ENCODE data around the gene SMOC1.
A peak's percentile ranks its signal among the peaks of the same experiment; 100 is the strongest.

SMOC1 gene

DNA sequence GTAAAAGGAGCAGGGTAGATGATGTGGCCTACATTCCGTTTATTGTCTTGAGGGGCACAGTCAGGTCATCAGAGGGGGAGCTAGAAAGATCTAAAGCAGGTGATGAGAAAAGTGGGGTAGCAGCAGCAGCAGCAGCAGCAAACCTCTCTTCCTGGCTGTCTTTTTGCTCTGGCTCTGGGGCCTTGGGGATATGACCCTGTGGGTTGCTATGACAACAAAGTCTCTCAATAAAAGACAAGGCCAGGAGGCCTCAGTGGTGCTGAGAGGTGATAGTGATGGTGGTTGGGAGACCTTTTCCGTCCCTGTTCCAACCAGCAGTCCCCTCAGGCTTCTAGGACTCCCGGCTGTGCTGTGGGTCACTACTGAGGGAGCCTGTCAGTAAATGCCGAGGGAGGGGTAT lies 170.9 kb downstream of the SMOC1 start:
- DNase-seq: no peak

DNA sequence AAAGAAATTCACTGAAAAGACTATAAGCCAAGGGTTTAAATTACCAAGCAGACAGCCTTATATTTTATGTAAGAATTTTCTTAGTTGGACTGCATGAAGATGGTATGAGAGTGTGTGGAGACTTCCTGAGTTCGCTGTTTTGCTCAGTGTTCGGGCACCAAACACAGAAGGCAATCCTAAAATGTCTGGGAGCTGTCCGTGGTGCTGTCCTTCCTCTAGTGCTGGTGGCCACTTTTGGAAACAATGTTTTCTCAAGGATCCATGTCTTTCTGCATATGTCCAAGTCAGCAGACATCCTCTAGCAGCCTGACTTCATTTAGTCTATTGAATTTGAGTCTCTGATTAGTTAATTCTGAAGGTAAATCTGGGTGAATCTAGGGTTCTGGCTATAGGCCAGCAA lies 173.8 kb downstream of the SMOC1 start:
- no peak for DNase-seq

DNA sequence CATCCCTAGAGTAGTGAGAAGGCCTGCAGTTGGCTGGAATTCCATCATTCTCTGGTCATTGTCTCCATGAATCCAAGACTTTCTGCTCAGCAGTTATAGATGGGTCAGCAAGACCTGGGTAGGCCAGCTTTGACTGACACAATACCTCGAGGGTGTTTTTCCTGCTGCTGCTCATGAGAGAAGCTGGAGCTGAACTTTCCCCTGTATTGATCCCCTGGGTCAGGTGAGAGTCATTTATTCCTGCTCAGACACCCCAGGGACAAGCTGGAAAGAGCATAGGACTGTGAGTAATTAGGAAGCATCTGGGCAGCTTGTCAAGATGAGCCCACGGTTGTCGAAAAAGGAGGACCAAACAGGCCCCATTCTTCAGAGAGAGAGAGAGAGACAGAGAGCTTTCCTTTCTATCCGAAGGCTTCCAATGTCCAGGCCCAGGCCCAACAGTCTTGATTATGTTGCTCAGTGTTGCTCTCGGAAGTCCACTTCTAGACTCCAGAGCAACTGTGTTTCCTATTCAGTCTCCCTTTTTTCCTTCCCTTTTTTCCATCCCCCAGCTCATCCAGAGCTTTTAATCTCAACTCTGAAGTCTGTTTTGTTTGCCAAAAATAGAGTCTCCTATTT lies 178.4 kb downstream of the SMOC1 start:
- DNase-seq: no peak

DNA sequence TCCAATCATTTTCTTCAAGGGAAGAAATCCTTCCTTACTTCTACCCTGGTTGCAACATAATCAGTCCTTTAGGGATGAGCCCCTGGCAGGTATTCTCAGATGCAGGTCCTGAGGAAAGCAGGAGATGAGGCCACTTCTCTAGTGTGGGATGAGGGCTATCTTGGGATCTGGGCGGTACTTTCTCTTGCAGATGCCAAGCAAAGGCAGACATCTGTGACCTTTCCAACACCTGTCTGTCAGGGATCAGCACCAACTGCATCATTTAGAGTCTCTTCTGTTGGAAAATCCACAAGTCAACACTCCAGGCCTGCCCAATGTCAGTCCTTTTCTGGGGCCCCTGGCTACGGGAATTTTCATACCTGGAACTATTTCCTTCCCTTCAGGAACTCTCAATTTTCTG lies 180.3 kb downstream of the SMOC1 start:
- no peak for DNase-seq

- DNase-seq: no peak
These were observed 181.9 kb downstream of the SMOC1 start for GRCh38 chr14:70061108-70061507.

GRCh38 chr14:70064136-70064865 lies 185.1 kb downstream of the SMOC1 start:
- no peak for DNase-seq

DNA sequence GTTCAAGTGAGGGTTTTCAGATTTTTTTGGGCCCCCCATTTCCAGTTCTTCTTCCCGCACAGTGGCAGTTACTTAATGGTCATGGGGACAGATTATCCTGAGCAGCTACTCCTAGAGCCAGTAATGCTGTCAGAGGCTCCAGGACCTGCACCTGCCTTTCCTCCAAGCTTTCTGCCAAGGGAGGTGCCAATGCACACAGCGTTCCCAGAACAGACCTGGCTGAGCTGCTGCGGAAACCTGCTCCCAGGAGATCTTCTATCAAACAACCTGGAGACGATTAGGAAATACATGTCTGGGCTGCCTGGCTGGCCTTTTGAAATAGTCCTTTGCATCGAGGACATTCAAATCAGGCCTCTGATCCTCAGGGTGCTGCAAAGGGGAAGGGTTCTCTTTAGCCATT lies 188.6 kb downstream of the SMOC1 start:
- DNase-seq: no peak

GRCh38 chr14:70069186-70069585 lies 190.0 kb downstream of the SMOC1 start:
- no peak for DNase-seq

DNA sequence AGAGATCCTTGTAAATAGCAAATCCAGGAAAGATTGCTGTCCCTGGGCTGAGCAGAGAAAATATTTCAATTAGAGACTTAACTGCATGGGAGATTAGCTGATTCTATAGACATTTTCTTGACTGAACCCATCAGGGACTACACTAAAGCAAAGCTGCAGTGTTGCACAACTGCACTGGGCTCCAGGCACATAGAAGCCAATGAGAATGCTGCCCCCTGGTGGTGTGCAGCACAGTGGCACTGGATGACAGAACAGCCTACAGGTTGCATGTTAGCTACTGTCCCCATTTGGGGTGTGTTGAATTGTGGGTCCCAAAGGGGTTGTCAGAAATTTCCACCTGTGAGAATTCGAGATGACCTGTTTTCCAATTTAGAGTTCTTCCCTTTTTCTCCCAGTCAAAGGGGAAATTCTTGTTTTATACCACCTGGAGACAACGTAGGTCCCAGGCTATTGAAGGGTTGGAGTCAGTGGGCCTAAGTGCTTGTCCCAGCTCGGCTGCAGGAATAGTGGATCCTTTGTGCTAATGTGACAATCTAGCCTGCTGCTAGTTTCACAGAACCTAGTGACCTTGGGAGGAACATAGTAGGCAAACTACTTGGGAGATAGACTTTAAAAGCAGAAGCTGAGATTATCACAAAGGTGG lies 194.8 kb downstream of the SMOC1 start:
- peak; percentile 31 for DNase-seq

DNA sequence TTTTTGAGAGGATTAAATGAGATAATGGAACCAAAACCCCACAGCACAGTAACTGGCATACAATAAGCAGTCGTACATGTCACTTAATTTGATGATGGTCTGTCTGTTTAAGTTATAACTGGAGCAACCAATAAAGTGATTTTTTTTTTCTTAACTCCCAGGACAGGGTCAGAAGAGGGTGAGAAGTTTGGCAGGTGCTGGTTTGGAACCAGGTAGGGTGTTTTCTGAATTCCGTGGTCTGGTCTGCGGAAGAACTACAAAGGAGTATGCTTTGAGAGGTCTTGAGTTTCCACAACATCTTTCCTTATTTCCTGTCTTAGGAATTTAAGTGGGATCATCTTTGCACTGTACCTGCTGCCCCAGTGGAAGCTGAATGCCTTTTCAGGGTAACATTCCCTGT lies 197.8 kb downstream of the SMOC1 start:
- no peak for DNase-seq

GRCh38 chr14:70077720-70078119 lies 198.5 kb downstream of the SMOC1 start:
- DNase-seq: no peak

DNA sequence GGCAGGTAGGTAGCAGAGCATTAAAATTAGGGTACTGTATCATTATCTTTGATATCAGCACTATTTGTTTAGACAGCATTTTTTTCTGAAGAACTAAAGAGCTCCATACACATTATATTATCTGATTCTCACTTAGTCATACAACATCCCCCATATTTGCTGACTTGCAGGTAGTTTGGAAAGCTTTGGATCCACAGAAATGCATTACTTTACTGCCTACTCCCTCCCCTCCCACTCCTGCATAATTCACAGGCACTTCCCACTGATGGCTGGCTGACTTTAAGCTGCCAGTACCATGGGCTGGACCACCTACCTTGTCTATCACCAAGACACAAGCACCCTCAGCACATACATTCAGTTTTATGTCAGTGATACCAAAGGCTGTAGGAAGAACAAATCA lies 199.1 kb downstream of the SMOC1 start:
- DNase-seq: no peak

DNA sequence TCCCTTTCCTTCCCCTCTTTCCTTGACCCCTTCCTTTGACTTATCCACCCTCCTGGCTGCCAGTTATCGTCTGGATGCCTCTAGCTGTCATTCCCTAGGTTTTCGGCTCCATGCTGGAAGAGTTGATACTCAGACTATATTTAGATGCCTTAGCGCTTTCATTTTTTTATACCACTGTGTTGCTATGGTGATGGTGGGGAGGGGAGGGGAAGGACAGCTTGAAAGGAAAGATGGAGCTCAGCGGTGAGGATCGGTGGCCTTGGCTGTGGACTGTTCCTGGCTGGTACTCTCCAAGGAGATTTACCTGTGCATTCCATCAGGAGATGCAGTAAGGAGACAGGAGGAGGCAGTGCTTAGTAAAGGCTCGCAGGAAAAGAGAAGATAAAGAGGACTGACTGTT lies 200.9 kb downstream of the SMOC1 start:
- DNase-seq: no peak

Measured in NCI-H510A (cell line).